LNCaP clone FGC (cell line): Measurements from ENCODE around the gene NUDT1.

Experiments
- DNase-seq: peaks from one replicate; pipeline ENCODE4 v3.0.0-alpha.2; 2011; ENCODE audit warnings: low read depth
- H3K4me3 ChIP-seq: 2 replicates; pipeline ENCODE4 v1.5.1; 2011; ENCODE audit warnings: mild to moderate bottlenecking, low read depth, low read length, control low read depth
- CTCF ChIP-seq: IDR thresholded peaks from 2 replicates; pipeline ENCODE4 v1.5.1; 2012; ENCODE audit warnings: mild to moderate bottlenecking; ENCODE audit not compliant: control insufficient read depth, insufficient read depth; ENCODE audit errors: extremely low read depth

NUDT1 gene

GRCh38 chr7:2299131-2299829 lies 57.3 kb downstream of the NUDT1 start:
- H3K4me3 ChIP-seq, result no peak overlapping the region
- no peak for TF ChIP-seq CTCF
- no peak for DNase-seq

- DNase-seq, result no peak
- TF ChIP-seq CTCF, result no peak
- no peak overlapping the region for H3K4me3 ChIP-seq
These were observed 58.0 kb downstream of the NUDT1 start for GRCh38 chr7:2299870-2300512.
